GM12878 (cell line): ENCODE data around the gene PCDHGC4. TPM values are rescaled to one million over a fixed set of nuclear protein-coding genes. Genes with fewer than 3 reads are reported as not detected.

Experiments
- ATF3 ChIP-seq: IDR thresholded peaks from 2 replicates; pipeline ENCODE4 v1.6.1; 2011; ENCODE audit warnings: low read depth, mild to moderate bottlenecking, low read length, moderate library complexity, borderline replicate concordance; ENCODE audit errors: extremely low read depth
- CHD4 ChIP-seq: fragments of 200-600 bp; sonication (generic); IDR thresholded peaks from 2 replicates; pipeline ENCODE4 v1.6.1; 2016; ENCODE audit warnings: mild to moderate bottlenecking
- ESRRA ChIP-seq: IDR thresholded peaks from 2 replicates; pipeline ENCODE4 v1.6.1; 2012; ENCODE audit warnings: mild to moderate bottlenecking, low read length, improper control_type of control experiment
- JUND ChIP-seq: IDR thresholded peaks from 2 replicates; pipeline ENCODE4 v1.6.1; 2012; ENCODE audit warnings: low read depth, mild to moderate bottlenecking, low read length, improper control_type of control experiment, moderate library complexity
- MEF2A ChIP-seq: IDR thresholded peaks from 2 replicates; pipeline ENCODE4 v1.6.1; 2011; ENCODE audit warnings: low read depth, mild to moderate bottlenecking, low read length, moderate library complexity; ENCODE audit not compliant: insufficient read depth
- MEF2B ChIP-seq: fragments of 450-650 bp; IDR thresholded peaks from 2 replicates; pipeline ENCODE4 v1.6.1; 2018; ENCODE audit warnings: mild to moderate bottlenecking, moderate library complexity; ENCODE audit not compliant: partially characterized antibody, poor library complexity, severe bottlenecking
- MYB ChIP-seq: fragments of 150-350 bp; IDR thresholded peaks from 2 replicates; pipeline ENCODE4 v1.6.1; 2014; ENCODE audit warnings: mild to moderate bottlenecking, low read depth, low read length, borderline replicate concordance
- NBN ChIP-seq: fragments of 450-650 bp; IDR thresholded peaks from 2 replicates; pipeline ENCODE4 v1.6.1; 2016
- NFYA ChIP-seq: IDR thresholded peaks from 2 replicates; pipeline ENCODE4 v1.6.1; 2011; ENCODE audit warnings: low read depth, mild to moderate bottlenecking, low read length, improper control_type of control experiment, borderline replicate concordance
- NR2C1 ChIP-seq: fragments of 450-650 bp; IDR thresholded peaks from 2 replicates; pipeline ENCODE4 v1.6.1; 2017; ENCODE audit warnings: antibody characterized with exemption, mild to moderate bottlenecking, moderate library complexity
- NR2F1 ChIP-seq: fragments of 450-650 bp; conservative IDR thresholded peaks from 2 replicates; pipeline ENCODE4 v1.6.1; 2017; ENCODE audit warnings: mild to moderate bottlenecking
- NRF1 ChIP-seq: conservative IDR thresholded peaks from 2 replicates; pipeline ENCODE4 v1.6.1; 2011; ENCODE audit warnings: mild to moderate bottlenecking, low read depth, low read length, improper control_type of control experiment
- RB1 ChIP-seq: fragments of 450-650 bp; formaldehyde crosslinking; IDR thresholded peaks from 2 replicates; pipeline ENCODE4 v1.6.1; 2017; ENCODE audit warnings: mild to moderate bottlenecking, borderline replicate concordance
- SIN3A ChIP-seq: IDR thresholded peaks from 2 replicates; pipeline ENCODE4 v1.6.1; 2012; ENCODE audit warnings: low read depth, low read length, improper control_type of control experiment
- SREBF2 ChIP-seq: IDR thresholded peaks from 2 replicates; pipeline ENCODE4 v1.6.1; 2012; ENCODE audit warnings: mild to moderate bottlenecking, low read length
- TCF3 ChIP-seq: IDR thresholded peaks from 2 replicates; pipeline ENCODE4 v1.6.1; 2012; ENCODE audit warnings: low read depth, mild to moderate bottlenecking, low read length, borderline replicate concordance; ENCODE audit not compliant: insufficient read depth
- ZNF687 ChIP-seq: fragments of 450-650 bp; IDR thresholded peaks from 2 replicates; pipeline ENCODE4 v1.6.1; 2017; ENCODE audit warnings: mild to moderate bottlenecking, moderate library complexity
- polyA plus RNA-seq, 11 experiments: library from polyadenylated mRNA; depleted of rRNA in 4 of 11; unstranded in 6 of 11; stranded (reverse) in 5 of 11; fragments of >200 nt; fragmentation: Nextera tagmentation in 4 of 11; fragmentation: Illumina TruSeq in 1 of 11; extraction: Ambion mirVana in 4 of 11; extraction: Trizol in 1 of 11; gene quantifications; 1 replicate in 1 of 11; 2 replicates in 10 of 11; pipeline versions ENCODE4 v1.2.1 to v1.2.3, GENCODE V29; 2011 to 2016; ENCODE audit warnings: inconsistent platforms in 2 of 11, missing spikeins in 2 of 11, low read depth in 1 of 11
- total RNA-seq, 4 experiments: library from RNA; depleted of rRNA in 3 of 4; stranded (reverse); fragments of >200 nt in 3 of 4; fragmentation: Illumina TruSeq in 1 of 4; extraction: Trizol in 1 of 4; gene quantifications; 2 replicates each; pipeline versions ENCODE4 v1.2.1 to v1.2.3, GENCODE V29; 2013 to 2021
- TF ChIP-seq, protein P1 (sequence below): IDR thresholded peaks from 2 replicates; pipeline ENCODE4 v1.6.1; 2012; ENCODE audit warnings: mild to moderate bottlenecking, low read depth, low read length

PCDHGC4 gene
- total and polyA plus RNA-seq, 10 of the 15 experiments (the other 5 are each of a cell fraction or from before 2014, with no cell fraction given): 0.04 to 1.2 (median 0.52) TPM

GRCh38 chr5:141513627-141514329, 28.9 kb downstream of the PCDHGC4 start (continued):
- 0 out of 2 replicates have a peak, but pooled peaks have one; percentile 7 for TF ChIP-seq ZNF687
- peak; percentile 3; the same call in 1 of the 2 replicates for TF ChIP-seq NR2F1
- no peak for TF ChIP-seq ESRRA
- TF ChIP-seq SREBF2: no peak
- TF ChIP-seq TCF3: 0 out of 2 replicates have a peak, but pooled peaks have one; percentile 39
- no peak for TF ChIP-seq ATF3
- TF ChIP-seq NRF1: no peak
- no peak for TF ChIP-seq NFYA
- peak; percentile 61 for TF ChIP-seq MEF2B
- no peak for TF ChIP-seq CHD4
- TF ChIP-seq JUND: no peak
- 0 out of 2 replicates have a peak, but pooled peaks have one; percentile 3 for TF ChIP-seq MEF2A
- TF ChIP-seq RB1: no peak
- TF ChIP-seq NR2C1: no peak
- no peak for TF ChIP-seq MYB
- 0 out of 2 replicates have a peak, but pooled peaks have one; percentile 46 for TF ChIP-seq NBN
- TF ChIP-seq, protein P1, sequence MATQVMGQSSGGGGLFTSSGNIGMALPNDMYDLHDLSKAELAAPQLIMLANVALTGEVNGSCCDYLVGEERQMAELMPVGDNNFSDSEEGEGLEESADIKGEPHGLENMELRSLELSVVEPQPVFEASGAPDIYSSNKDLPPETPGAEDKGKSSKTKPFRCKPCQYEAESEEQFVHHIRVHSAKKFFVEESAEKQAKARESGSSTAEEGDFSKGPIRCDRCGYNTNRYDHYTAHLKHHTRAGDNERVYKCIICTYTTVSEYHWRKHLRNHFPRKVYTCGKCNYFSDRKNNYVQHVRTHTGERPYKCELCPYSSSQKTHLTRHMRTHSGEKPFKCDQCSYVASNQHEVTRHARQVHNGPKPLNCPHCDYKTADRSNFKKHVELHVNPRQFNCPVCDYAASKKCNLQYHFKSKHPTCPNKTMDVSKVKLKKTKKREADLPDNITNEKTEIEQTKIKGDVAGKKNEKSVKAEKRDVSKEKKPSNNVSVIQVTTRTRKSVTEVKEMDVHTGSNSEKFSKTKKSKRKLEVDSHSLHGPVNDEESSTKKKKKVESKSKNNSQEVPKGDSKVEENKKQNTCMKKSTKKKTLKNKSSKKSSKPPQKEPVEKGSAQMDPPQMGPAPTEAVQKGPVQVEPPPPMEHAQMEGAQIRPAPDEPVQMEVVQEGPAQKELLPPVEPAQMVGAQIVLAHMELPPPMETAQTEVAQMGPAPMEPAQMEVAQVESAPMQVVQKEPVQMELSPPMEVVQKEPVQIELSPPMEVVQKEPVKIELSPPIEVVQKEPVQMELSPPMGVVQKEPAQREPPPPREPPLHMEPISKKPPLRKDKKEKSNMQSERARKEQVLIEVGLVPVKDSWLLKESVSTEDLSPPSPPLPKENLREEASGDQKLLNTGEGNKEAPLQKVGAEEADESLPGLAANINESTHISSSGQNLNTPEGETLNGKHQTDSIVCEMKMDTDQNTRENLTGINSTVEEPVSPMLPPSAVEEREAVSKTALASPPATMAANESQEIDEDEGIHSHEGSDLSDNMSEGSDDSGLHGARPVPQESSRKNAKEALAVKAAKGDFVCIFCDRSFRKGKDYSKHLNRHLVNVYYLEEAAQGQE: no peak
- peak; percentile 62; the same call in 1 of the 2 replicates for TF ChIP-seq SIN3A
